ENCODE results near the gene CCDC18. TPM values are rescaled to one million over a fixed set of nuclear protein-coding genes. Genes with fewer than 3 reads are reported as not detected.
"Not testable (repeated sequence)": the region's sequence is repeated elsewhere in the genome, so short reads cannot be mapped to it uniquely, and the experiment has no call there.

Gene CCDC18
- total RNA-seq, 4 donors from 2014 or later, result under 0.01 to 16.3 (median 3.4) TPM

GRCh38 chr1:93238425-93238824 lies 57.9 kb downstream of the CCDC18 start:
- Histone ChIP-seq H3K27me3 (no peaks in the 10 kb centered on the region), H3K4me1 (no peaks in the 10 kb centered on the region), H3K4me3 (no peak overlapping the region), H3K36me3 (no peaks in the 10 kb centered on the region), H3K9me3 (no peaks in the 10 kb centered on the region), H3K27ac (no peak overlapping the region)
- no peak for DNase-seq
- TF ChIP-seq CTCF (IDR thresholded peaks at IDR 0.05), result no peak
- TF ChIP-seq POLR2A (IDR thresholded peaks at IDR 0.05), result no peak
- intact Hi-C loops (cut with DNase I; ENCODE audit: low total_unique reads), result no loop called here

DNA sequence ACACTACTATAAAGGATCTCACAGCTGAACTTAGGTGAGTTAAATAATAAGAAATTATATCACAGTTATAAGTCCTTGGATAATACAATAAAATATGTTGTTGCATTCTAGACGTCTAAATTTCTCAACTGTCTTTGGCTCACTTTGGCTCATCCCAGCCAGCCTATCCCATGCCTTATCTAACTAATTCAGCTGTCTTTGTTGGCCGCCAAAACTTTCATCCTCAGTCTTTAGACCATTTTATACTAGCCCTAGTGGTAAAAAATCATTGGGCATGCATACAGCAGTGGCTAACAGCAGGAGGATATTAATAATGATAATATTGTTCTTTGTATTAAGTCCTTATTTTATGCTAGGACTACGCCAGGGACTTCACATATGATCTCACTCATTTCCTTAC lies 59.3 kb downstream of the CCDC18 start:
- intact Hi-C loops (cut with DNase I; ENCODE audit: low total_unique reads), result no loop called here
- Histone ChIP-seq H3K4me3 (no peak overlapping the region), H3K36me3 (no peaks in the 10 kb centered on the region), H3K27me3 (no peaks in the 10 kb centered on the region), H3K4me1 (no peaks in the 10 kb centered on the region), H3K9me3 (no peaks in the 10 kb centered on the region), H3K27ac (no peak overlapping the region)
- TF ChIP-seq POLR2A (IDR thresholded peaks at IDR 0.05) (no peak), CTCF (IDR thresholded peaks at IDR 0.05) (no peak)
- DNase-seq, result no peak

- H3K36me3 ChIP-seq; H3K27ac ChIP-seq; H3K4me3 ChIP-seq; DNase-seq; H3K9me3 ChIP-seq; H3K4me1 ChIP-seq; intact Hi-C loops (cut with DNase I; ENCODE audit: low total_unique reads); H3K27me3 ChIP-seq: not testable (repeated sequence)
Observed at GRCh38 chr1:93243233-93243632, 62.7 kb downstream of the CCDC18 start.

DNA sequence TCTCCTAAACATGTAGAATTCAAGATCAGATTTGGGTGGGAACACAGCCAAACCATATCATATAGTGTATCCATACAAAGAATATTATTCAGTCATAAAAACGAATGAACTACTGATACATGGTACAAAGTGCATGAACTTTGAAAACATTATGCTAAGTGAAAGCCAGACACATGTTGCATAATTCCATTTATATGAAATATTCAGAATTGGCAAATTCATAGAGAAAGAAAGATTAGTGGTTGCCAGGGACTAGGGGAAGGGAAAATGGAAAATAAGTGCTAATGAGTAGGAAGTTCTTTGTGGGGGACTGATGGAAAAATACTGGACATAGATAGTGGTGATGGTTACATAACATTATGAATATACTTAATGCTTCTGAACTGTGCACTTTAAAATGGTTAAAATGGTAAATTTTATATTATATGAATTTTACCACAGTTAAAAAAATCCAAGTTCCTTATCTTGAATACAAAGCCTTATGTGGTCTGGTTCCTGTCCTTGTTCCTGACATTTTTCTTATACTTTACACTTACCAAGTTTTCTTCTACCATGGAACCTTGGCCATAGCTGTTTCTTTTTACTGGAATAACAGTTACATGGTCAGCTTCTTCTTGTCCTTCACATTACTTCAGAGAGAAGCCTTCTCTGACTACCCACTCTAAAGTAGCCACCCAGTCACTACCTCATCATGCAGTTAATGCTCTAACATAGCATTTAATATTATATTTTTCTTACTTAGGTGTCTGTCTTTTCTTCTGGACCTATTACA lies 64.0 kb downstream of the CCDC18 start:
- Histone ChIP-seq H3K36me3 (no peaks in the 10 kb centered on the region), H3K9me3 (no peaks in the 10 kb centered on the region), H3K27me3 (no peaks in the 10 kb centered on the region), H3K4me1 (no peaks in the 10 kb centered on the region), H3K27ac (no peak overlapping the region), H3K4me3 (no peak overlapping the region)
- intact Hi-C loops (cut with DNase I; ENCODE audit: low total_unique reads), result no loop called here
- no peak for DNase-seq
- TF ChIP-seq CTCF (IDR thresholded peaks at IDR 0.05), result no peak
- no peak for TF ChIP-seq POLR2A (IDR thresholded peaks at IDR 0.05)

DNA sequence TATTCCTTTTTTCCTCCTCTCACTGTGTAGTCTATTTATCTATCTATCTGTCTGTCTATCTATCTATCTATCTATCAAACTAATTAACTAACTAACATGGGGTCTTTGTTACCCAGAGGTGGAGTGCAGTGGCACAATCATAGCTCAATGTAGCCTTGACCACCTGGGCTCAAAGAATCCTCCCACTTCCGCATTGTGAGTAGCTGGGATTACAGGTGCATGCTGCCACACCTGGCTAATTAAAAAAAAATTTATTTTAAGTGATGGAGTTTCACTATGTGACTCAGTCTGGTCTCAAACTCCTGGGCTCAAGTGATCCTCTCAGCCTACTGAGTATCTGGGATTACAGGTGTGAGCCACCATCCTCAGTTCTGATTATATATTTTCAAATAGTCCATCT lies 71.4 kb downstream of the CCDC18 start:
- Histone ChIP-seq H3K27me3 (no peaks in the 10 kb centered on the region), H3K4me1 (no peaks in the 10 kb centered on the region), H3K36me3 (no peaks in the 10 kb centered on the region), H3K4me3 (no peak overlapping the region), H3K27ac (no peak overlapping the region), H3K9me3 (no peaks in the 10 kb centered on the region)
- intact Hi-C loops (cut with DNase I; ENCODE audit: low total_unique reads), result no loop called here
- no peak for DNase-seq
- TF ChIP-seq POLR2A (IDR thresholded peaks at IDR 0.05), result no peak
- no peak for TF ChIP-seq CTCF (IDR thresholded peaks at IDR 0.05)

Data from uterus (tissue), 4 donors.